B cell (primary cell): ENCODE results near the gene HIF3A.

ENCODE experiments used
- EZH2 ChIP-seq: IDR thresholded peaks from 2 replicates; pipeline ENCODE4 v1.6.1; 2012; ENCODE audit warnings: borderline replicate concordance, low read depth, mild to moderate bottlenecking, moderate library complexity, low read length; ENCODE audit not compliant: insufficient read depth, poor library complexity, severe bottlenecking
- TF ChIP-seq, protein P1 (sequence below): fragments of 200-600 bp; IDR thresholded peaks from one replicate; pipeline ENCODE4 v1.8.0; 2022; ENCODE audit warnings: antibody characterized with exemption, mild to moderate bottlenecking

- TF ChIP-seq, protein P1, sequence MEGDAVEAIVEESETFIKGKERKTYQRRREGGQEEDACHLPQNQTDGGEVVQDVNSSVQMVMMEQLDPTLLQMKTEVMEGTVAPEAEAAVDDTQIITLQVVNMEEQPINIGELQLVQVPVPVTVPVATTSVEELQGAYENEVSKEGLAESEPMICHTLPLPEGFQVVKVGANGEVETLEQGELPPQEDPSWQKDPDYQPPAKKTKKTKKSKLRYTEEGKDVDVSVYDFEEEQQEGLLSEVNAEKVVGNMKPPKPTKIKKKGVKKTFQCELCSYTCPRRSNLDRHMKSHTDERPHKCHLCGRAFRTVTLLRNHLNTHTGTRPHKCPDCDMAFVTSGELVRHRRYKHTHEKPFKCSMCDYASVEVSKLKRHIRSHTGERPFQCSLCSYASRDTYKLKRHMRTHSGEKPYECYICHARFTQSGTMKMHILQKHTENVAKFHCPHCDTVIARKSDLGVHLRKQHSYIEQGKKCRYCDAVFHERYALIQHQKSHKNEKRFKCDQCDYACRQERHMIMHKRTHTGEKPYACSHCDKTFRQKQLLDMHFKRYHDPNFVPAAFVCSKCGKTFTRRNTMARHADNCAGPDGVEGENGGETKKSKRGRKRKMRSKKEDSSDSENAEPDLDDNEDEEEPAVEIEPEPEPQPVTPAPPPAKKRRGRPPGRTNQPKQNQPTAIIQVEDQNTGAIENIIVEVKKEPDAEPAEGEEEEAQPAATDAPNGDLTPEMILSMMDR = no peak
- TF ChIP-seq EZH2 = no peak
These were observed 53.4 kb downstream of the HIF3A start for GRCh38 chr19:46350029-46350757.
